Esophagus squamous epithelium (tissue), 5 donors: Measurements from ENCODE around the gene PRRX1. TPM values are rescaled to one million over a fixed set of nuclear protein-coding genes. Genes with fewer than 3 reads are reported as not detected.

ENCODE experiments used
- DNase-seq: peaks from one replicate; lab custom pipeline; 2025; lab: John Stamatoyannopoulos, UW
- H3K27ac ChIP-seq, 4 donors: fragments of 200-600 bp; sonication (generic); one replicate each; pipeline ENCODE4 v1.5.1; 2016 to 2019; ENCODE audit warnings: mild to moderate bottlenecking in 1 of 4
- H3K27me3 ChIP-seq, 4 donors: fragments of 200-600 bp; sonication (generic); 1 replicate in 3 of 4; 2 replicates in 1 of 4; pipeline versions ENCODE4 v1.5.1 to v1.6.0; 2017 to 2021; ENCODE audit warnings: antibody characterized with exemption in 1 of 4
- H3K36me3 ChIP-seq, 3 donors: fragments of 200-600 bp; sonication (generic); one replicate each; pipeline ENCODE4 v1.5.1; 2016 to 2019
- H3K4me1 ChIP-seq, 3 donors: fragments of 200-600 bp; sonication (generic); one replicate each; pipeline ENCODE4 v1.5.1; 2017 to 2019
- H3K4me3 ChIP-seq, 4 donors: fragments of 200-600 bp; sonication (generic); 1 replicate in 3 of 4; 2 replicates in 1 of 4; pipeline ENCODE4 v1.5.1; 2016 to 2019; ENCODE audit warnings: mild to moderate bottlenecking in 2 of 4, moderate library complexity in 1 of 4
- H3K9me3 ChIP-seq, 3 donors: fragments of 200-600 bp; sonication (generic); one replicate each; pipeline ENCODE4 v1.5.1; 2016 to 2019
- POLR2A ChIP-seq, 4 donors: fragments of 450-650 bp; IDR thresholded peaks; one replicate each; pipeline ENCODE4 v1.6.1; 2017; ENCODE audit warnings: antibody characterized with exemption in 4 of 4, mild to moderate bottlenecking in 4 of 4, moderate library complexity in 3 of 4
- WGBS, 2 donors: methylation state at CpG; one replicate each; pipeline ENCODE4 v1.1.5; 2018; 5-methylcytosine and 5-hydroxymethylcytosine counted together
- intact Hi-C: fragments of 100-400 bp; cut with DNase I; formaldehyde crosslinking; loops from one replicate; pipeline ENCODE4 v1.15.0; 2022
- total RNA-seq, 4 donors: library from RNA; depleted of rRNA; stranded (reverse); fragments of >200 nt; gene quantifications; one replicate each; pipeline ENCODE4 v1.1.0, GENCODE V29; 2016
- TF ChIP-seq, protein P1 (sequence below), 6 experiments: fragments of 450-650 bp in 4 of 6; fragments of 200-600 bp in 2 of 6; sonication (generic) in 2 of 6; IDR thresholded peaks; one replicate each; pipeline ENCODE4 v1.5.1; 2016 to 2019; ENCODE audit warnings: antibody characterized with exemption in 6 of 6, mild to moderate bottlenecking in 4 of 6, moderate library complexity in 4 of 6
- donor health status: DM: yes; HTN: yes; CAD: no.

Gene PRRX1
- total RNA-seq, 4 donors from 2014 or later: 2.2 to 20.4 (median 10.3) TPM

DNA sequence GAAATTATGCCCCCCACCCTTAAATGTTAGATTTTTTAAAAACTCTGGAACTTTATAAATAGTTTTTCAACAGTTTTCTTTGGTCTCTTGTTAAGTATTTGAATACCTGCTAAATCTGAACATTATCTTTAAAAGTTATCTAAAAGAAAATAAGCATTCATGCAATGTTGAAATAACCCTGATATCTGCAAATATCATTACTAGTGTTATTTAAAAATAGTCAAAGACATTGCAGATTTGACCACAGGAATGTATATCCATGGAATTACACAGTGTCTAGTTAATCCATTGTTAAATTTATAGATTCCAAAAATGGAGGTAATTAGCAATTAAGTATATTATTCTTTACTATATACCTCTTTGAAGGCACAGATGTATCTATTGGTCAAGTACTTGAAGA, 42.0 kb downstream of the PRRX1 start:
- Histone ChIP-seq H3K9me3 (no peaks in the 10 kb centered on the region), H3K27ac (no peak overlapping the region), H3K36me3 (no peaks in the 10 kb centered on the region), H3K27me3 (no peaks in the 10 kb centered on the region), H3K4me1 (peaks cover 0 to 19% (median 7%) of the 10 kb centered on the region in 3 donors), H3K4me3 (no peak overlapping the region)
- intact Hi-C loops: no loop called here
- no peak for DNase-seq
- TF ChIP-seq, protein P1, sequence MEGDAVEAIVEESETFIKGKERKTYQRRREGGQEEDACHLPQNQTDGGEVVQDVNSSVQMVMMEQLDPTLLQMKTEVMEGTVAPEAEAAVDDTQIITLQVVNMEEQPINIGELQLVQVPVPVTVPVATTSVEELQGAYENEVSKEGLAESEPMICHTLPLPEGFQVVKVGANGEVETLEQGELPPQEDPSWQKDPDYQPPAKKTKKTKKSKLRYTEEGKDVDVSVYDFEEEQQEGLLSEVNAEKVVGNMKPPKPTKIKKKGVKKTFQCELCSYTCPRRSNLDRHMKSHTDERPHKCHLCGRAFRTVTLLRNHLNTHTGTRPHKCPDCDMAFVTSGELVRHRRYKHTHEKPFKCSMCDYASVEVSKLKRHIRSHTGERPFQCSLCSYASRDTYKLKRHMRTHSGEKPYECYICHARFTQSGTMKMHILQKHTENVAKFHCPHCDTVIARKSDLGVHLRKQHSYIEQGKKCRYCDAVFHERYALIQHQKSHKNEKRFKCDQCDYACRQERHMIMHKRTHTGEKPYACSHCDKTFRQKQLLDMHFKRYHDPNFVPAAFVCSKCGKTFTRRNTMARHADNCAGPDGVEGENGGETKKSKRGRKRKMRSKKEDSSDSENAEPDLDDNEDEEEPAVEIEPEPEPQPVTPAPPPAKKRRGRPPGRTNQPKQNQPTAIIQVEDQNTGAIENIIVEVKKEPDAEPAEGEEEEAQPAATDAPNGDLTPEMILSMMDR (IDR thresholded peaks at IDR 0.05): no peak
- no peak for TF ChIP-seq POLR2A (IDR thresholded peaks at IDR 0.05)

DNA sequence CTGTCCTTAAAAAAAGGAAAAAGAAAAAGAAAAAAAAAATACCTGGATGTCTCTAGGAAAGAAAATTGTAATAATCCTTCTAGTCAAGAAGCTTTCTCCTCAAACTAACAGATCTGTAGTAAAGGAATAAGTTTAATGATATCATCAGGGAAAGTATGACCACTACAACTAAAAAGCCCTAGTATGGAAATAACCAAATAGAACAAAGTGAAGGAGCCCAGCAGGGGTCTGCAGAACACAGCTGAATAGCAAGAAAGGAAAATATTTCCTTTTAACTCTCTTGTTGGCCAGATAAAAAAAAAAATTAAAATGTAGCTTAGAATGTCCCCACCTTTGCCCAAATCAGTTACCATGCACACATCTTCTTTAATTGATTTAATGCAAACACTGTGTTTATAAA, 43.2 kb downstream of the PRRX1 start:
- H3K27ac ChIP-seq: peak overlapping the region in 1 of 4 donors; percentile 56
- H3K9me3 ChIP-seq: no peaks in the 10 kb centered on the region
- no peaks in the 10 kb centered on the region for H3K36me3 ChIP-seq
- TF ChIP-seq, protein P1 (IDR thresholded peaks at IDR 0.05): no peak
- TF ChIP-seq POLR2A (IDR thresholded peaks at IDR 0.05): no peak
- no peaks in the 10 kb centered on the region for H3K27me3 ChIP-seq
- H3K4me3 ChIP-seq: no peak overlapping the region
- DNase-seq: no peak
- intact Hi-C loops: no loop called here
- H3K4me1 ChIP-seq: peaks cover 0 to 19% (median 7%) of the 10 kb centered on the region in 3 donors

DNA sequence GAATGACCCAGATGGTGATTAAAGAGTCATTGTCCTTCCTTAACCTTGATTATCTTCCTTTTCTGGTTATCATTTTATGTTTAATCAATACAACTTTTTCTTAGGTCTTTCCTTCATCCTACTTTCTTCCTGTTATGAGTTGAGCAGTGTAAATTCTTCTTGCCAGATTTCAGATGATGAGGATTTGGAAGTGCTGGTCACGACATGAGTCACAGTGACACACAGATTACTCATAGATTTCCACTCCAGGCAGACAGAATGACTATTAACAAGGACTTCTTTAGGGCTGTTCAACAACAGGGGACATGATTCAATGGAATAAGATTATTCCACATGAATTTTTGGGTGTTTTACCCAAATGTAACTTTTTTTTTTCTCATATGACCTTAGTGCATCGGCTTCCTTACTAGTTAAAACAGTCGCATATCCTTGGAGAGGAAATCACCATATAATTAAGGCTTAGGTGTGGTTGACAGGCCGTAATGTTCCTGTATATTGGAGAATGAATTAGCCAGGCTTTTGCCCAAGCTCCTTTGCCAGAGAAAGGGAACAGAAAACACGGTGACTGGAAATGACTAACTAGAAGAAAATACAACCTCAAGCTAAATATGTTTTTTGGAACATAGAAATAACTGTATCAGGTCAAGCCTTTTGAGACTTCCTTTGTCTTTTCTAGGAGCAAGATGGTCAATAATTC, 44.2 kb downstream of the PRRX1 start:
- peaks cover 0 to 19% (median 7%) of the 10 kb centered on the region in 3 donors for H3K4me1 ChIP-seq
- intact Hi-C loops: no loop called here
- H3K4me3 ChIP-seq: no peak overlapping the region
- no peak for DNase-seq
- H3K27ac ChIP-seq: peak overlapping the region in 3 of 4 donors; percentile 56 to 67 (median 56)
- no peaks in the 10 kb centered on the region for H3K36me3 ChIP-seq
- no peaks in the 10 kb centered on the region for H3K27me3 ChIP-seq
- no peak for TF ChIP-seq POLR2A (IDR thresholded peaks at IDR 0.05)
- TF ChIP-seq, protein P1 (IDR thresholded peaks at IDR 0.05): no peak
- 19 to 29% methylated on average over 5 of the region's 5 CpGs for WGBS, 2 donors
- no peaks in the 10 kb centered on the region for H3K9me3 ChIP-seq

DNA sequence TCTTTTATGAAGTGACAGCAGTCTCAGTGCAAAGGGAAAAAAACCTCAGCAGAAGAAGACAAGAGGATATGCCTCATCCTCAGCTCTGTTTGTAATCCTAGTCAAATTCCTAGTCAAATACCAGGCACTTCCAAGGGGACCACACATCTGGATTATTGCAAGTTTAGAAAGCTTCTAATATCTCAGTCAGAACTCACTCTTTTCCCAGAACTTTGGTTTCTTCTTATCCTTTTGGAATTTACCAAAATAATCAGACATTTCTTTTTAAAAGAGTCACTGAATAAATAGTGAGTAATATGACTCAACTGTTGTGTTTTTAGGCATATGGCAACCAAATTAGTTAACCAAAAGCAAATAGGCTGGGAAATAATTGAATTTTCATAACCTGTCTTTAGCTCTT, 47.8 kb downstream of the PRRX1 start:
- intact Hi-C loops: no loop called here
- H3K4me3 ChIP-seq: no peak overlapping the region
- H3K27me3 ChIP-seq: no peaks in the 10 kb centered on the region
- no peaks in the 10 kb centered on the region for H3K36me3 ChIP-seq
- peaks cover 0 to 19% (median 7%) of the 10 kb centered on the region in 3 donors for H3K4me1 ChIP-seq
- no peak overlapping the region for H3K27ac ChIP-seq
- TF ChIP-seq POLR2A (IDR thresholded peaks at IDR 0.05): no peak
- TF ChIP-seq, protein P1 (IDR thresholded peaks at IDR 0.05): no peak
- H3K9me3 ChIP-seq: no peaks in the 10 kb centered on the region
- DNase-seq: no peak

DNA sequence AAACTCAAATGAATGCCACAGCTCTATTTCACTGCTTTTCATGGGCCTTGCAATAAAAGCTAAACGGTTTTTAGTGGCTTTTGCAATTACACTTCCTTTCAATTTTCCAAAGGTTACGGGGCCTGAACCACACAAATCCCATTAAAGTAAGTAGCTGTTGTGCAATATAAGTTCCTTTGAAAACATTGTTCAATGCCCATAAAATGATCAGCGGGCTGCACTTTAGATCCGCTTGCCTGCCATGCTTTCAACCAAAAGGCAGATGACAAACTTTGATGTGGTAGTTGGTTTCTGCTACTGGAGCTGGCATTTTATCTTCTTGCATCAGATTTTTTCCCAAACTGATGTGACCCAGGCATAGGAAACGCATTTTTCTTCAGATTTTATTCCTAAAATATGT, 50.2 kb downstream of the PRRX1 start:
- no peaks in the 10 kb centered on the region for H3K4me1 ChIP-seq
- H3K9me3 ChIP-seq: no peaks in the 10 kb centered on the region
- no peak for DNase-seq
- 79 to 86% methylated on average over 5 of the region's 5 CpGs for WGBS, 2 donors
- H3K27ac ChIP-seq: no peak overlapping the region
- H3K36me3 ChIP-seq: no peaks in the 10 kb centered on the region
- no peak overlapping the region for H3K4me3 ChIP-seq
- TF ChIP-seq, protein P1 (IDR thresholded peaks at IDR 0.05): no peak
- no peak for TF ChIP-seq POLR2A (IDR thresholded peaks at IDR 0.05)
- no peaks in the 10 kb centered on the region for H3K27me3 ChIP-seq
- intact Hi-C loops: no loop called here
